SK-N-SH (cell line): ENCODE measurements around the gene CHGA. TPM values are rescaled to one million over a fixed set of nuclear protein-coding genes. Genes with fewer than 3 reads are reported as not detected.
A peak's percentile ranks its signal among the peaks of the same experiment; 100 is the strongest.

ENCODE experiments used
- CTCF ChIA-PET: fragments of 300-600, 350-600 bp; formaldehyde crosslinking; extraction: SDS; loops from one replicate; lab custom pipeline; 2021; lab: Yijun Ruan, JAX
- POLR2A ChIA-PET: fragments of 350-600 bp; sonication (Branson Sonifier 250); formaldehyde crosslinking; extraction: SDS; loops from one replicate; lab custom pipeline; 2020; ENCODE audit warnings: antibody characterized with exemption, inconsistent platforms; lab: Yijun Ruan, JAX
- DNase-seq: peaks from one replicate; pipeline ENCODE4 v3.0.0; 2012
- H2AFZ ChIP-seq: fragments of 200-600 bp; sonication (generic); 2 replicates; pipeline ENCODE4 v1.8.1; 2016; ENCODE audit warnings: antibody characterized with exemption, mild to moderate bottlenecking, low read depth
- H3F3A ChIP-seq: fragments of 200-600 bp; sonication (generic); replicated peaks from 2 replicates; pipeline ENCODE3; 2016; ENCODE audit warnings: antibody characterized with exemption, mild to moderate bottlenecking; ENCODE audit not compliant: insufficient read depth
- H3K27ac ChIP-seq, 2 experiments: fragments of 200-500 bp in 1 of 2; fragments of 200-600 bp in 1 of 2; sonication (Bioruptor generic) in 1 of 2; sonication (generic), shearing (Covaris generic) in 1 of 2; 2 replicates each; pipeline versions ENCODE4 v1.5.1 to v1.6.1; 2014 to 2016; ENCODE audit warnings: low read depth in 2 of 2, inconsistent platforms in 1 of 2, low read length in 1 of 2, mild to moderate bottlenecking in 1 of 2, mixed read lengths in 1 of 2
- H3K27me3 ChIP-seq: fragments of 200-600 bp; sonication (generic), shearing (Covaris generic); 2 replicates; pipeline ENCODE4 v1.6.1; 2016; ENCODE audit warnings: mixed run types; ENCODE audit not compliant: insufficient read depth
- H3K36me3 ChIP-seq, 2 experiments: fragments of 200-500 bp in 1 of 2; fragments of 200-600 bp in 1 of 2; sonication (Bioruptor generic) in 1 of 2; sonication (generic) in 1 of 2; replicated peaks in 1 of 2; 2 replicates each; pipeline versions ENCODE3 to v1.5.1; 2014 to 2016; ENCODE audit warnings: low read length in 1 of 2, mild to moderate bottlenecking in 1 of 2; ENCODE audit not compliant: insufficient read depth in 2 of 2, control insufficient read depth in 1 of 2
- H3K4me1 ChIP-seq, 2 experiments: fragments of 200-500 bp in 1 of 2; fragments of 200-600 bp in 1 of 2; sonication (Bioruptor generic) in 1 of 2; sonication (generic), shearing (Covaris generic) in 1 of 2; 2 replicates each; pipeline versions ENCODE4 v1.5.1 to v1.6.1; 2014 to 2016; ENCODE audit warnings: low read depth in 1 of 2, low read length in 1 of 2, mixed run types in 1 of 2; ENCODE audit not compliant: insufficient read depth in 2 of 2, control insufficient read depth in 1 of 2
- H3K4me2 ChIP-seq: fragments of 200-600 bp; sonication (generic), shearing (Covaris generic); 2 replicates; pipeline ENCODE4 v1.6.1; 2017; ENCODE audit warnings: mixed run types
- H3K4me3 ChIP-seq, 2 experiments: fragments of 200-500 bp in 1 of 2; fragments of 200-600 bp in 1 of 2; sonication (Bioruptor generic) in 1 of 2; sonication (generic), shearing (Covaris generic) in 1 of 2; 2 replicates each; pipeline versions ENCODE4 v1.5.1 to v1.8.1; 2014 to 2016; ENCODE audit warnings: low read depth in 2 of 2, inconsistent platforms in 1 of 2, low read length in 1 of 2, mild to moderate bottlenecking in 1 of 2, mixed read lengths in 1 of 2, moderate library complexity in 1 of 2
- H3K79me2 ChIP-seq: fragments of 200-600 bp; sonication (generic); 2 replicates; pipeline ENCODE4 v1.8.1; 2017; ENCODE audit warnings: mild to moderate bottlenecking; ENCODE audit not compliant: insufficient read depth
- H3K9ac ChIP-seq: fragments of 200-600 bp; sonication (generic); 2 replicates; pipeline ENCODE4 v1.6.1; 2017; ENCODE audit warnings: mixed run types
- H3K9me2 ChIP-seq: fragments of 200-600 bp; sonication (generic); 2 replicates; pipeline ENCODE4 v1.6.1; 2017; ENCODE audit warnings: mixed run types
- H3K9me3 ChIP-seq: fragments of 200-600 bp; sonication (generic); 2 replicates; pipeline ENCODE4 v1.6.1; 2017; ENCODE audit warnings: mixed run types, mild to moderate bottlenecking, moderate library complexity
- H4K20me1 ChIP-seq: fragments of 200-600 bp; sonication (generic); 2 replicates; pipeline ENCODE4 v1.6.1; 2017; ENCODE audit warnings: mild to moderate bottlenecking, mixed run types; ENCODE audit not compliant: insufficient read depth
- CHD2 ChIP-seq: fragments of 150-350 bp; IDR thresholded peaks from 2 replicates; pipeline ENCODE4 v1.6.1; 2018; ENCODE audit warnings: low read length; ENCODE audit not compliant: partially characterized antibody
- ELF1 ChIP-seq: IDR thresholded peaks from 2 replicates; pipeline ENCODE4 v1.4.0; 2012
- EP300 ChIP-seq, 2 experiments: IDR thresholded peaks; 2 replicates each; pipeline versions ENCODE4 v1.4.0 to v1.6.1; 2012; ENCODE audit warnings: borderline replicate concordance in 1 of 2, low read depth in 1 of 2, low read length in 1 of 2
- EZH2phosphoT487 ChIP-seq: fragments of 200-600 bp; sonication (generic); IDR thresholded peaks from 2 replicates; pipeline ENCODE4 v1.6.1; 2017; ENCODE audit warnings: low read depth, mixed run types, mild to moderate bottlenecking, antibody characterized with exemption, moderate library complexity, borderline replicate concordance
- FOXJ3 ChIP-seq: sonication (generic); formaldehyde crosslinking; IDR thresholded peaks from 2 replicates; pipeline ENCODE4 v1.5.1; 2020; ENCODE audit warnings: mild to moderate bottlenecking, missing genetic modification reagents
- GATA2 ChIP-seq: sonication (generic); formaldehyde crosslinking; IDR thresholded peaks from 2 replicates; pipeline ENCODE4 v1.5.0; 2020; ENCODE audit warnings: mild to moderate bottlenecking, missing genetic modification reagents
- JUND ChIP-seq: IDR thresholded peaks from 2 replicates; pipeline ENCODE4 v1.4.0; 2012
- MXI1 ChIP-seq: IDR thresholded peaks from 2 replicates; pipeline ENCODE4 v1.6.1; 2012; ENCODE audit warnings: mild to moderate bottlenecking, low read depth, low read length, improper control_type of control experiment
- NRF1 ChIP-seq: IDR thresholded peaks from 2 replicates; pipeline ENCODE4 v1.6.1; 2012; ENCODE audit warnings: low read depth, mild to moderate bottlenecking, low read length
- POLR2AphosphoS5 ChIP-seq: IDR thresholded peaks from 2 replicates; pipeline ENCODE4 v1.6.1; 2012; ENCODE audit warnings: low read depth, low read length
- RAD21 ChIP-seq: IDR thresholded peaks from 2 replicates; pipeline ENCODE4 v1.6.1; 2012; ENCODE audit warnings: mild to moderate bottlenecking, low read length
- RCOR1 ChIP-seq: fragments of 150-350 bp; IDR thresholded peaks from 2 replicates; pipeline ENCODE4 v1.6.1; 2017; ENCODE audit warnings: antibody characterized with exemption, low read length
- SIN3A ChIP-seq: IDR thresholded peaks from 2 replicates; pipeline ENCODE4 v1.6.1; 2012; ENCODE audit warnings: low read depth, mild to moderate bottlenecking, low read length, moderate library complexity, borderline replicate concordance
- SMC3 ChIP-seq: IDR thresholded peaks from 2 replicates; pipeline ENCODE4 v1.6.1; 2012; ENCODE audit warnings: low read depth, low read length, improper control_type of control experiment
- TCF12 ChIP-seq: IDR thresholded peaks from 2 replicates; pipeline ENCODE4 v1.4.0; 2012
- YY1 ChIP-seq: IDR thresholded peaks from 2 replicates; pipeline ENCODE4 v1.4.0; 2012; ENCODE audit warnings: low read depth, mild to moderate bottlenecking
- WGBS: methylation state at CpG from one replicate; pipeline ENCODE4 v1.1.6; 2017; ENCODE audit warnings: low lambda C conversion rate; 5-methylcytosine and 5-hydroxymethylcytosine counted together
- polyA plus RNA-seq, 3 experiments: library from polyadenylated mRNA; depleted of rRNA; stranded (reverse); fragments of >200 nt; gene quantifications; 2 replicates each; pipeline ENCODE4 v1.2.3, GENCODE V29; 2012
- TF ChIP-seq, protein P1 (sequence below): IDR thresholded peaks from 2 replicates; pipeline ENCODE4 v1.4.0; 2012; ENCODE audit warnings: low read depth, borderline replicate concordance
- TF ChIP-seq, protein P2 (sequence below): fragments of 150-350 bp; IDR thresholded peaks from 2 replicates; pipeline ENCODE4 v1.6.1; 2017; ENCODE audit warnings: antibody characterized with exemption, low read length, low read depth, borderline replicate concordance
- TF ChIP-seq, protein P3 (sequence below): fragments of 150-350 bp; IDR thresholded peaks from 2 replicates; pipeline ENCODE4 v1.6.1; 2016; ENCODE audit warnings: mild to moderate bottlenecking, low read depth, low read length

CHGA gene
- polyA plus RNA-seq, 1 of the 3 experiments (the other 2 are of a cell fraction): 5.6 TPM

DNA sequence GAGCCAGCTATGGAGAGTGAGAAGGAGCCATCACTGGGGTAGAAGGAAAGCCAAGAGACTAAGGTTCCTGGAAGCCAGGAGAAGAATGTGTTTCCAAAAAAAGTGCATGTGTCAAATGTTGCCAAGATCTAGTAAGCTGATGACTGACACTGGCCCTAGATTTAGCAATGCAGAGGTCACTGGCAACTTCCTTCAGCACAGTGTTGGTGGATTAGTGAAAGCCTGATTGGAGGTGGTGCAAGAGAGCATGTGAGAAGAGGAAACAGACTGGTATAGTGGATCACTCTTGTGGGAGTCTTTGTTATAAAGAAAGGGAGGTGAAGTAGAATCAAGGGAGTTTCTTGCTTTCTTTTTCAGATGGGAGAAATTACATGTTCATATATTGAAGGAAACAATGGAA, 34.1 kb upstream of the CHGA start:
- Histone ChIP-seq H4K20me1 (no peaks in the 10 kb centered on the region), H3K9me2 (no peaks in the 10 kb centered on the region), H3K9me3 (peaks cover 4% of the 10 kb centered on the region; the same call in 1 of the 2 replicates), H3K4me3 (no peak overlapping the region), H3K27me3 (peaks cover 6% of the 10 kb centered on the region; the same call in 1 of the 2 replicates), H3K4me1 (peaks cover 0 to 56% of the 10 kb centered on the region in 2 experiments; a peak in 2 of 4 replicates), H3K9ac (no peak overlapping the region), H3K79me2 (no peaks in the 10 kb centered on the region), H3K4me2 (no peak overlapping the region), H3K27ac (no peak overlapping the region), H2AFZ (no peak overlapping the region), H3F3A (no peaks in the 10 kb centered on the region), H3K36me3 (no peaks in the 10 kb centered on the region)
- CTCF ChIA-PET: interaction anchor here (1.5 kb wide), 1 partner anchor 17 kb away, joined by 3 read pairs; no protein-coding TSS in a partner anchor
- DNase-seq: no peak
- POLR2A ChIA-PET: interaction anchor here (6.5 kb wide), 1 partner anchor 37 kb away, joined by 288 read pairs; the partner anchor contains the start of gene CHGA
- TF ChIP-seq EZH2phosphoT487 (no peak), SIN3A (no peak), RCOR1 (no peak), CHD2 (no peak), NRF1 (no peak), TCF12 (no peak), YY1 (no peak), JUND (no peak)

DNA sequence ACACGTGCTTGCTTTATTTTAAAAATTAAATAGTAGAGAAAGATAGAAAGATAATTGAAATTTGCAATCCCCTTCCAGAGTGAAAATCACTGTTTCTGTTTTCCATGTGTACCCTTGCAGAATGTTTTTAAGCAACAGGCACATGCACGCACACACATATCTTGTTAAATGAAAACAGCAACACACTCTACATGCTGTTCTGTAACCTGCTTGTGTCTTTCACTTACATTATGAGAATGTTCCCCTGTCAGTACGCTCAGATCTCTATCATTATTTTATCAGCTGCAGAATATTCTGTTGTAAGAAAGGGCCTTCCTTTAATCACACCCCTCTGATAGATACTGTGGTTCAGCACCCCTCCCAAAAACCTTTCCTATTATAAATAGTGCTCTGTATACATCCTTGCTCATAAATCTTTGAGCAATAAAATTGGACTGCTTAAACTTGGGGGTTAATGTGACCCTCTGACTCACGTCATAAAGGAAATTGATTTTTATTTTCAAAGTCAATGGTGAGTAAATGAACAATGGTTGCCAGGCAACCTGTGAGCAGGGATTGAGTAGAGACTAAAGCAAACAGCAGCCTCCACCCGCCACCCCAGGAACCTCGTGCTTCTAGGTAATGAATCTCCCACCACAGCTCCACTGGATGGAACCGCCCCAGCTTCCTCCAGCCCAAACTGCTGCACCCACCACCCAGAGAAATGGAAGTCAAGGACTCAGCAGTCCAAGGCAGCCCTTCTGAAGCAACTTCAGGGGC, 31.9 kb upstream of the CHGA start:
- ChIA-PET POLR2A (interaction anchor here (1.7 to 2.1 kb wide), 3 partner anchors 26 to 35 kb away, joined by 7 to 10 read pairs (median 8); partner anchors contain the start of gene CHGA), CTCF (interaction anchor here (0.6 to 1.6 kb wide), 2 partner anchors 10 to 26 kb away, joined by 3 to 4 read pairs; no protein-coding TSS in a partner anchor)
- Histone ChIP-seq H3K4me1 (peaks cover 0 to 38% of the 10 kb centered on the region in 2 experiments; a peak in 2 of 4 replicates), H3K27ac (peak overlapping the region in 1 of 2 experiments; percentile 81; a peak in 2 of 4 replicates), H3K9me2 (no peaks in the 10 kb centered on the region), H3K9me3 (peaks cover 4% of the 10 kb centered on the region; the same call in 1 of the 2 replicates), H3K4me3 (no peak overlapping the region), H3K4me2 (no peak overlapping the region), H3K27me3 (no peaks in the 10 kb centered on the region; the same call in 1 of the 2 replicates), H3K79me2 (no peaks in the 10 kb centered on the region), H3K36me3 (no peaks in the 10 kb centered on the region), H3K9ac (no peak overlapping the region), H4K20me1 (no peaks in the 10 kb centered on the region), H3F3A (no peaks in the 10 kb centered on the region), H2AFZ (no peak overlapping the region)
- TF ChIP-seq, protein P1, sequence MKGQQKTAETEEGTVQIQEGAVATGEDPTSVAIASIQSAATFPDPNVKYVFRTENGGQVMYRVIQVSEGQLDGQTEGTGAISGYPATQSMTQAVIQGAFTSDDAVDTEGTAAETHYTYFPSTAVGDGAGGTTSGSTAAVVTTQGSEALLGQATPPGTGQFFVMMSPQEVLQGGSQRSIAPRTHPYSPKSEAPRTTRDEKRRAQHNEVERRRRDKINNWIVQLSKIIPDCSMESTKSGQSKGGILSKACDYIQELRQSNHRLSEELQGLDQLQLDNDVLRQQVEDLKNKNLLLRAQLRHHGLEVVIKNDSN: no peak
- TF ChIP-seq POLR2AphosphoS5 (no peak), CHD2 (peak; percentile 36), NRF1 (no peak), SMC3 (no peak), EP300 (IDR thresholded peaks at IDR 0.05; ENCODE audit: borderline replicate concordance in 1 of 2, low read depth in 1 of 2, low read length in 1 of 2) (peak in 1 of 2 experiments; percentile 84; a peak in 2 of 4 replicates), FOXJ3 (CRISPR knock-in tag) (peak; percentile 65), RAD21 (peak; percentile 34; the same call in 1 of the 2 replicates), SIN3A (no peak), RCOR1 (peak; percentile 84; the same call in 1 of the 2 replicates), GATA2 (CRISPR knock-in tag) (peak; percentile 88), MXI1 (peak; percentile 87; the same call in 1 of the 2 replicates), ELF1 (no peak)
- TF ChIP-seq, protein P2, sequence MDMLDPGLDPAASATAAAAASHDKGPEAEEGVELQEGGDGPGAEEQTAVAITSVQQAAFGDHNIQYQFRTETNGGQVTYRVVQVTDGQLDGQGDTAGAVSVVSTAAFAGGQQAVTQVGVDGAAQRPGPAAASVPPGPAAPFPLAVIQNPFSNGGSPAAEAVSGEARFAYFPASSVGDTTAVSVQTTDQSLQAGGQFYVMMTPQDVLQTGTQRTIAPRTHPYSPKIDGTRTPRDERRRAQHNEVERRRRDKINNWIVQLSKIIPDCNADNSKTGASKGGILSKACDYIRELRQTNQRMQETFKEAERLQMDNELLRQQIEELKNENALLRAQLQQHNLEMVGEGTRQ: no peak
- TF ChIP-seq, protein P3, sequence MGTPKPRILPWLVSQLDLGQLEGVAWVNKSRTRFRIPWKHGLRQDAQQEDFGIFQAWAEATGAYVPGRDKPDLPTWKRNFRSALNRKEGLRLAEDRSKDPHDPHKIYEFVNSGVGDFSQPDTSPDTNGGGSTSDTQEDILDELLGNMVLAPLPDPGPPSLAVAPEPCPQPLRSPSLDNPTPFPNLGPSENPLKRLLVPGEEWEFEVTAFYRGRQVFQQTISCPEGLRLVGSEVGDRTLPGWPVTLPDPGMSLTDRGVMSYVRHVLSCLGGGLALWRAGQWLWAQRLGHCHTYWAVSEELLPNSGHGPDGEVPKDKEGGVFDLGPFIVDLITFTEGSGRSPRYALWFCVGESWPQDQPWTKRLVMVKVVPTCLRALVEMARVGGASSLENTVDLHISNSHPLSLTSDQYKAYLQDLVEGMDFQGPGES: no peak
- no peak for DNase-seq
- 32% methylated on average over 6 of the region's 7 CpGs for WGBS
